Posterior cingulate gyrus (tissue), 11 donors: ENCODE results near the gene IL22RA2.
A peak's percentile ranks its signal among the peaks of the same experiment; 100 is the strongest.
"Not testable (repeated sequence)": the region's sequence is repeated elsewhere in the genome, so short reads cannot be mapped to it uniquely, and the experiment has no call there.

Experiments
- DNase-seq, 10 donors: peaks; one replicate each; pipeline versions ENCODE4 v3.0.0 to v3.0.0-alpha.2; 2020 to 2021; ENCODE audit warnings: mixed read lengths in 3 of 10
- intact Hi-C: fragments of 100-400 bp; cut with DNase I; formaldehyde crosslinking; loops from one replicate; pipeline ENCODE4 v1.15.1; 2023

The IL22RA2 gene

DNA sequence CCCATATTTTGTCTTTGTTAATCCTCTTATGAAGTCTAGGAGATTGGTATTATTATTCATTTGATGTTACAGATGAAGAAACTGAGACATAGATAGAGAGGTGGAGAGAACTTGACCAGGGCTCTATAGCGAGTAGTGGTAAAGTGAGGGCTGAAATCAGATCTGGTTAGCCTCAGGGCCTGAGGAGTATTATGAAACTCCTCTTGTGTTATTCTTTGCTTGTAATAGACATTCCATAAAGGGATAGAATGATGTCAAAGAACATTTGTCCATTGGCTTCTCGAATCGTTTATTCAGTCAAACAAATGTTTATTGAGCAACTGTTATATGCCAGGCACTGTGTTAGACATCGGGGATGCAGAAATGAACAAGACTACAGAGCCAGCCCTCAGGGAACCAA, at the start of gene IL22RA2:
Gene IL22RA2, minus strand, starts transcription at position 144 of the 400 bp plus-strand sequence. CDS start 11,895 bp downstream, outside the sequence.
- intact Hi-C loops, result no loop called here
- DNase-seq, result no peak

DNA sequence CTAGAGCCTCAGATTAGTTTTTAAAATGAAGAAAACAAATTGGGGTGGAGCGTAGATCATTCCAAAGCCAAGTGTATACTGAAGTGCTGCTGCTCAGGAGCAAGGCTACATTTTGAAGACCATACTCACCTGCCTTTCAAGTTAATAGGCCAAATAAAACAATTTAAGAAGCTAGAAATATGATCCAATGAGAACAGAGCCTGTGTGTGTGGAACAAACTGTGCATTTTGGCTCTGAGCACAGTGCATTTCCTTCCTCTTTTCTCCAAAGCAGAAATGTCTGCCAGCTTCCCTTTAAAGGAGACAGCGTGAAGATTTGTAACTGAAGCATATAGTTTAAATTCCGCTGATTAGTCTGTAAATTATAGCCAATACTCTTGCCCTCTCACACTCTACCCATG, 48.9 kb upstream of the IL22RA2 start:
- intact Hi-C loops, result no loop called here
- DNase-seq, result no peak

DNA sequence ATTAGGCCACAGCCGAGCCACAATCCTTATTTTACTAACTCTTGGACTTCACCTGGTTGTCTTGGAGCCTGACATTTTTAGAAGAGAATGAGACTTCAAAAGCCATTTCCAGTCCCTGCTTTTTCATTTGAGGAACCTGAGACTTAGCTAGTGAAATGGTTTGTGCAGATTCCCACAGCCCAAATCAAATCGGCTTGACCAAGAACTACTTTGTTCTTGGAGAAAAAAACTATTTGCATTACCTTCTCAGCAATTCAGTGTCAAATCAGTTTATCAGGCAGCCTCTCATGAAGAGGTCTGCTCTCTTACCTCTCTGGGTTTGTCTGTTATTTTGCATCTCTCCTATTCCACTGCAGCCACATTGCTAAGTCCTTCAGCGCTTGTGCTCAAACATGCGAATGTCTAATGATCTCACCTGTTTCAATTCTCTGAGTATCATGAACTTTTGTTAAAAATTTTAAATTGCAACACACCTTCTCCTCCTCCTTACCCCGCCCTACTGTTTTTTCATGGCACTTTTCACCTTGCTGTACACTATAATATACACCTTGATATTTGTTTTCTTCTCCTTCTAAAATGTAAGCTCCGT, 46.3 kb upstream of the IL22RA2 start:
- no peak for DNase-seq
- intact Hi-C loops, result no loop called here

DNA sequence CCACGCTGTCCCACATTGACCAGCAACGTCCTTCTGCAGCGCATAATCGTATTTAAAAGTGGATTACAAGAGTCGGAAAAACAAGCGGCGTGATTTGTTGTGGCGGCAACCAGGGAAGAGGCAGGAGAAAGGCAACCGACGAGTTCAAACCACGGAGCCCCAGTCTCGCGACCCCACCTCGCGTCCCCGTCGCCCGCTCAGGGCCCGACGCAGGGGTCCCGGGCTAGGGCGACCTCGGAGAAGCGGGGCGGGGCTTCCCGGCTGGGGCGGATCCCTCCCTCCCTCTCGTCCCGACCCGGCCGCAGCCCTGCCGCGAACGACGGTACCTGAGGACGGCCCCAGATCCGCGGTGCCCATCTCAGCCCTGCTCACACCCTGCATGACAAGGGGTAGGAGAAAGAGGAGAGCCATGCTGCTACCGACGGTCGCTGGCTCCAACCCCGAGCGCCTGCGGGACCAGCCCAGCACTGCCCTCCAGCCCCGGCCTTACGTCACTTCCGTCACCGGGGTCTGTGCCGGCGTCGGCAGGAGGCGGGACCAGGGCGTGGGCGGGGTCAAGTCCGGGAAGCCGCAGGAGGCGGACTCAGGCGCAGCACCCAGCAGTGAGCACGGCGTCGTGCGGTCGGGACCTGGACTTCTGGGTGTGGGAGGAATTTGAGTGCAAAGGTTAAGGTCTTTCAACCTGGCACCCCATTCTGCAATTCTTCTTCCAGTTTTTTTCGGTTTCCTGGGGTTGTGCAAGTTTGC, 45.6 kb upstream of the IL22RA2 start, which contains the start of gene IFNGR1:
Gene IFNGR1, minus strand, starts transcription at position 469 of the 747 bp plus-strand sequence. Its CDS starts 58 bp downstream, at position 411.
- DNase-seq, result peak; percentile 97 to 100 (median 98)
- intact Hi-C loops, result no loop called here

- DNase-seq, result no peak
- intact Hi-C loops, result no loop called here
These were observed 45.1 kb upstream of the IL22RA2 start for GRCh38 chr6:137218473-137218916.

DNA sequence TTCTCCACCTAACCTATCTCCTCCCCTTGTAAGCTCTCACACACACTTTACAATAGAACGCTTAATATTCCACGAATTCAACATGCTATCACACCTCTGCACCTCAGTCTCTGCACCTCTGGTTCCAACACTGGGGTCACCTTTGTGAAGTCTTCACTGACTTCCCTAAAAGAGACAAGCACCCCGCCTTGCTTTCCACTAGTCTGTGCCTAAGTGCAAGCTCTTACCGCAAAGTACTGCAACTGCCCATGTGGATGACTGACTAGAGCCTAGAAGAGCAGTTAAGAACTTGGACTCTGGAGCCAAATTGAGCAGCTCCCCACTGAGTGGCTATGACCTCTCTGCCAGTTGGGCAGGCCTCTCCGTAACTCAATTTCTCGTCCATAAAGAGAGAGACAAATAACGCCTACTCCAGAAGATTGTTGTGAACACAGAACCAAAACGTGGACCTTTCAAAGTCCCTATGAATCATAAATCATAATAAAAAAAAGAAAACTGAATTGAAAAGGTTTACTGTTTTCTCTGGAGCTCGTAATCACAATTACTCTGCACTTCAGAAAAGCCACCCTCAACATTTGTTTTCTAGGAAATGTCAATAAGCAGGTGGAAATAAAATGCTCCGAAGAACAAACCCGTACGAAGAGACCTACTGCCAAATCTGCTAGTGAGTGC, 44.5 kb upstream of the IL22RA2 start:
- intact Hi-C loops, result no loop called here
- peak in 1 of 10 donors; percentile 65 for DNase-seq

- intact Hi-C loops, result no loop called here
- no peak for DNase-seq
These were observed 43.6 kb upstream of the IL22RA2 start for GRCh38 chr6:137216875-137217553.

DNA sequence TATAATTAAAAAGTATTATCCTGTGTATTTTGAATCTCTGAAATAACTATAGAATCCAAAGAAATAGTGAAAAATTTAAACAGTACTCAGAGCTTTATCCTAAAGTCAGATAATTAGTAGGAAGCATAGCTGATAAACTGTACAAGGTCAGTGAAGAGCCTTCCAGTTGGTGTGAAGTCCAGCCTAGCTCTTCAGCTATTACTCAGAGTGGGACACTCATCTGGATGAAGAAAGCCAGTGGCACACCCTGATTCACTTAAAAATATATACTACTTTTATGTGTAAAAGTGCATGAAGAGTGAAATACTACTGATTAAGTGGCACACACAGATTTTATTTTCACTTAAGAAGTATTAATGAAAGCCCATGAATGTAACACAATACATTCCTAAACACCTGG, 42.7 kb upstream of the IL22RA2 start:
- intact Hi-C loops, result no loop called here
- DNase-seq, result no peak

DNA sequence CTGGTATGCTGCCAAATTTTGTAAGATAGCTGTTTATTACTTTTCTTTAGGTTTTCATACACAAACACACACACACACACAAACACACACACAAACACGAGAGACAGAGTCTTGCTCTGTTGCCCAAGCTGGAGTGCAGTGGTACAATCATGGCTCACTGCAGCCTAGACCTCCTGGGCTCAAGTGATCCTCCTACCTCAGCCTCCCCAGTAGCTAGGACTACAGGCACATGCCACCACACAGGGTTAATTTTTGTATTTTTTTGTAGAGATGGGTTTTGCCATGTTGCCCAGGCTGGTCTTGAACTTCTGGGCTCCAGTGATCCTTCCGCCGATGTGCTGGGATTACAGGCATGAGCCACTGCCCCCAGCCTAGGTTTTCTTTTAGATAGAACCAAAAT, 42.2 kb upstream of the IL22RA2 start:
- intact Hi-C loops, DNase-seq: not testable (repeated sequence)

- no peak for DNase-seq
- intact Hi-C loops, result no loop called here
These were observed 41.5 kb upstream of the IL22RA2 start for GRCh38 chr6:137214931-137215330.

- intact Hi-C loops, result no loop called here
These were observed 40.4 kb upstream of the IL22RA2 start for GRCh38 chr6:137213813-137214212.

GRCh38 chr6:137213331-137213740, 39.9 kb upstream of the IL22RA2 start:
- intact Hi-C loops, result no loop called here
- no peak for DNase-seq

More at GRCh38 chr6:137213813-137214212, 40.4 kb upstream of the IL22RA2 start:
- no peak for DNase-seq

GRCh38 chr6:137211910-137212309, 38.5 kb upstream of the IL22RA2 start:
- DNase-seq, result no peak
- intact Hi-C loops, result no loop called here

DNA sequence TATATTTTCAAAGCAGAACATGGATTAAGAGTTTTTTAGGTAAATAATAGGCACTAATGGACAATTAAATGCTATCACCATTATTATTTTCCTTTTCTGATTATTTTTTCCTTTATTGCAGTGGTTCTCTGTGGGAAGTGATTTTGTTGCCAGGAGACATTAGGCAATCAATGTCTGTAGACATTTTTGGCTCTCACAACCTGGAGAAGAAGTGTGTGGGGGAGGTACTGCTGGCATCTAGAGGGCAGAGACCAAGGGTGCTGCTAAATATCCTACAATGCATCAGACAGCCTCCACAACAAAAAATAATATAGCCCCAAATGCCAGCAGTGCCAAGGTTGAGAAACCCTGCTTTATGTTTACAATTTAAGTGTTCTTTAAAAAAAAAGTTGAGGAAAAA, 37.5 kb upstream of the IL22RA2 start:
- intact Hi-C loops, result no loop called here

GRCh38 chr6:137208279-137208678, 34.8 kb upstream of the IL22RA2 start:
- peak in 1 of 10 donors; percentile 56 for DNase-seq
- intact Hi-C loops, result no loop called here

More for the DNA sequence above, 37.5 kb upstream of the IL22RA2 start:
- DNase-seq, result no peak

DNA sequence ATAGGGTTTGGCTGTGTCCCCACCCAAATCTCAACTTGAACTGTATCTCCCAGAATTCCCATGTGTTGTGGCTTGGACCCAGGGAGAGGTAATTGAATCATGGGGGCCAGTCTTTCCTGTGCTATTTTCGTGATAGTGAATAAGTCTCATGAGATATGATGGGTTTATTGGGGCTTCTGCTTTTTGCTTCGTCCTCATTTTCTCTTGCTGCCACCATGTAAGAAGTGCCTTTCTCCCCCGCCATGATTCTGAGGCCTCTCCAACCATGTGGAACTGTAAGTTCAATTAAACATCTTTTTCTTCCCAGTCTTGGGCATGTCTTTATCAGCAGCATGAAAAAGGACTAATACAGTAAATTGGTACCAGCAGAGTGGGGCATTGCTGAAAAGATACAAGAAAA, 34.0 kb upstream of the IL22RA2 start:
- intact Hi-C loops, DNase-seq: not testable (repeated sequence)

DNA sequence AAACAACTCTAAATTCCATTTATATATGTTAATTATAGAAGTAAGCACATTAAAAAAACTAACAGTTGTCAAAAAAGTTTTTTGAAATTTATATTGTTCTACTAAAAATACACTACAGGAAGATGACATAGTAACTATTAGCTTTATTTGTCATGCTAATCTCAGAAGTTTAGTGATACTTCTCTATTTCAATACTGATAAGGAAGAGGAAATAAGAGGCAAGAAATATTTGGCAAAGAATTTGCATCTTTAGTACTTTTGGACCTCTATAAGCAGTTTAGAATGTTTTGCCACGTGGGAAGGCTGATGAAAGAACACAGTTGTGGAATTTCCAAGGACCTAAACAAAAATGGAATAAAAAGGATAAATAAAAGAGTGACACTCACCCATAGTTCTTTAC, 33.1 kb upstream of the IL22RA2 start:
- intact Hi-C loops, result no loop called here

DNA sequence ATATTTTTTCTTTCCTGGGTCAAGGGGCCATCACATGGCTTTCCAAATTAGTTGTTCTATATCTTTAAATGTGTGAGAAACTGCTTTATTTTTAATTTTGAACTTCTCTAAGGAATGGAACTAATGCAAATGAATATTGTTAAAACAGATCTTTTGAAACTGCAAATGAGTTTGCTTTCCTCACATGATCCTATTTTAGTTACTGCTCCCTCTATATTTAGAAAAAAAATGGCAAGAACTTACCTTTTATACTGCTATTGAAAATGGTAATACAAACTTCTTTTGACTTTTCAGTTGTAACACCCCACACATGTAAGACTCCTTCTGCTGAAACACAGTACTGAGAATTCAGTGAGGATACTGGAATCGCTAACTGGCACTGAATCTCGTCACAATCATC, 29.8 kb upstream of the IL22RA2 start:
- intact Hi-C loops, result loop anchor here (2.0 kb wide), 1 partner anchor 108 kb away; no protein-coding TSS in a partner anchor
- DNase-seq, result no peak

More for the DNA sequence above, 33.1 kb upstream of the IL22RA2 start:
- no peak for DNase-seq

DNA sequence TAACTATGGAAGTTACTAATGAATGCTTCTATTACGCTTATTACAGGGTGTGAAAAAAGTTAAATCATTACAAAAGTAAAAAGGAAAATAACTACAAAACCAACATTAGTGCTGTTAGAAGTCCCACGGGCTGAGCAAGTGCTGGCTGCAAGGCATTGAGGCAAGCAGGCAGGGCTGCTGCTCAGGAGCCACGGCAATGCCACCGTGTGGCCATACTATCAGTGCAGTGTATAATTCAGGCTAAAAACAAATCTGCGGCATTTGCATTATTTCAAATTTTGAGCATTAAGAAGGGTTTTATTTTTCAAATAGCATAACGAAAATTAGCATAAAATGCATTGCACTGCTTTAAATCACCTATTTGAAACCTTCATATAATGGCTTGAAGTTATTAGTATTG, 28.6 kb upstream of the IL22RA2 start:
- DNase-seq, result peak; percentile 44 to 95 (median 68)
- intact Hi-C loops, result loop anchor here (2.0 kb wide), 1 partner anchor 107 kb away; no protein-coding TSS in a partner anchor

DNA sequence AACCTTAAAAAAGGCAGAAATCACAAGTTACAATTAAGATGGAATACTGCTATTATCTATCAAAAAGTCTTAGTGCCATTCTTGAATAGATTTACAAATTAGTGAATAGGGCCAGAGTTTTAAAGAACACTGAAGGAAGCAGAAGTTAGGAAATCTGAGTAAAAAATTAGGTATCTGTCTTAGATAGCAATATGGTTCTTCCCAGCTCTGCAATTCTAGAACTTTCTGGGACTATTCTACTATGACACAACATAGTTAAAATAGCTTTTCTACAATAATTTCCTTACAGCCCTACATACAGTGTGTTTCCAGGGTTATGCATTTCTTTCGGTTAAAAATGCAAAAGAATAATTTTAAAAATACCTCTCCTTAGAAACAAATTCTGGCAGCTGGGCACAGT, 27.6 kb upstream of the IL22RA2 start:
- intact Hi-C loops, result no loop called here
- no peak for DNase-seq

DNA sequence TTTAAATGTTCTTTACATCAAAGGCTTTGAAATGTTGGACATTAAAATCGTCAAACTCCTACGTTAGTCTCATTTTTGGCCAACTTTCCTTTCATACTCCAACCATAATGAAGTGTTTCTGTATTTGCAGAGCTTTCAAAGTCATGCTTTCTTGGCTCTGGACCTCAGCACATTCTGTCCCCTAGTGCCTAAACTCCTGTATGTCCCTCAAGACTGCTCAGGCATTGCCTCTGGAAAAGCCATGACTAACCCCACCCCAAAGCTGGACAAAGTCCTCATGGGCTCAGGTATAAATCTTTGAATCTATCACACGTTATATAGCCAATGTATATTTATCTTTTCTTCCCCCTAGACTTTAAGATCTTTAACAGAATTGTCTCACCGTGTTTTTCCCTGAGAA, 26.8 kb upstream of the IL22RA2 start:
- no peak for DNase-seq
- intact Hi-C loops, result no loop called here
